Stimulated activated CD4-positive, alpha-beta T cell treated with anti-CD3 and anti-CD28 coated beads, TNF-alpha, amount 100 ng/mL, for 24 hours (primary cell): ENCODE data around the gene NOL8.

Experiments
- DNase-seq, 3 experiments: peaks; one replicate each; pipeline ENCODE4 v3.0.0-alpha.2; 2020; ENCODE audit warnings: low read depth in 3 of 3

Gene NOL8

GRCh38 chr9:92266486-92266885, 58.7 kb downstream of the NOL8 start:
- no peak for DNase-seq

- no peak for DNase-seq
Measured at GRCh38 chr9:92265154-92265553, 60.0 kb downstream of the NOL8 start.

GRCh38 chr9:92263131-92263530, 62.0 kb downstream of the NOL8 start:
- DNase-seq, result no peak

- no peak for DNase-seq
Measured at GRCh38 chr9:92257327-92257726, 67.8 kb downstream of the NOL8 start.

- DNase-seq, result no peak
Measured at GRCh38 chr9:92254381-92255337, 70.5 kb downstream of the NOL8 start.

GRCh38 chr9:92253656-92254055, 71.5 kb downstream of the NOL8 start:
- DNase-seq, result no peak

GRCh38 chr9:92247981-92248380, 77.2 kb downstream of the NOL8 start:
- no peak for DNase-seq
